ENCODE measurements around the gene E2F4. TPM values are rescaled to one million over a fixed set of nuclear protein-coding genes. Genes with fewer than 3 reads are reported as not detected.

Gene E2F4
- total RNA-seq, 3 donors from 2014 or later: 70.5 to 77.4 (median 72.9) TPM

DNA sequence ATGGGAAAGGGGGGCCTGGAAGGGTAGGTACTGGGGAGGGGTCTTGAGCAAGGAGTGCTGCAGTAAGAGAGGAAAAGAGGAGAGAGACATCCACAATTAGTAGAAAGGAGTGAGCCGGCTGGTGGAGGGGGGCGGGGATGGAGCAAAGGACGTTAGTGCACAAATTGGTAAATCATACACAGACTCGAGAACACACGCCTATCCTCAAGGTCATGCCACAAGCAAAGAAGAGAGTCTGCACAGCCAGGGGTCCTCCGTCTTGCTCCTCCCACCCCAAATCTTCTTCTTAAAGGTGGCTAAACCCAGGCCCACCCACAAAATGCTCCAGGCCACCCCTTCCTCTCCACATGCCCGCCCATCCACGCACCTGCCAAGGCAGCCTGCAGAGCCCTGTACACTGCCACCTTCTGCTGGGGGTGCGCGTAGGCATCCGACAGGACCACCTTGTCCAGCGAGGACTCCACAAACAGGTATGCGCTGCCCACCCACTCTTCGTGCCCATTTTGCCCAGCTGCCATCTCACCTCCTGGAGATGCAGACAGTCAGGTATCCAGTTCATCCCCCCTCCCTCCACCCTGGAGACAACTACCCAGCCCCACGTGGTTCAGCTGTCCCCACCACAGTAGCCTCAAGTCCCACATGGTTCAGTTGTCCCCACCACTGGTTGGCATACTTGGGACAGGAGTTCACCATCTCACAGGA is 35.7 kb upstream of the E2F4 start:
- peaks cover 25% of the 10 kb centered on the region for H3K4me1 ChIP-seq (ENCODE audit: low read depth)
- intact Hi-C loops (cut with DNase I, micrococcal nuclease): loop anchor here in 1 of 2 donors (10.0 kb wide), 1 partner anchor 201 kb away; no protein-coding TSS in a partner anchor
- no peaks in the 10 kb centered on the region for H3K9me3 ChIP-seq
- TF ChIP-seq, protein P1, sequence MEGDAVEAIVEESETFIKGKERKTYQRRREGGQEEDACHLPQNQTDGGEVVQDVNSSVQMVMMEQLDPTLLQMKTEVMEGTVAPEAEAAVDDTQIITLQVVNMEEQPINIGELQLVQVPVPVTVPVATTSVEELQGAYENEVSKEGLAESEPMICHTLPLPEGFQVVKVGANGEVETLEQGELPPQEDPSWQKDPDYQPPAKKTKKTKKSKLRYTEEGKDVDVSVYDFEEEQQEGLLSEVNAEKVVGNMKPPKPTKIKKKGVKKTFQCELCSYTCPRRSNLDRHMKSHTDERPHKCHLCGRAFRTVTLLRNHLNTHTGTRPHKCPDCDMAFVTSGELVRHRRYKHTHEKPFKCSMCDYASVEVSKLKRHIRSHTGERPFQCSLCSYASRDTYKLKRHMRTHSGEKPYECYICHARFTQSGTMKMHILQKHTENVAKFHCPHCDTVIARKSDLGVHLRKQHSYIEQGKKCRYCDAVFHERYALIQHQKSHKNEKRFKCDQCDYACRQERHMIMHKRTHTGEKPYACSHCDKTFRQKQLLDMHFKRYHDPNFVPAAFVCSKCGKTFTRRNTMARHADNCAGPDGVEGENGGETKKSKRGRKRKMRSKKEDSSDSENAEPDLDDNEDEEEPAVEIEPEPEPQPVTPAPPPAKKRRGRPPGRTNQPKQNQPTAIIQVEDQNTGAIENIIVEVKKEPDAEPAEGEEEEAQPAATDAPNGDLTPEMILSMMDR (IDR thresholded peaks at IDR 0.05): no peak
- no peak overlapping the region for H3K4me3 ChIP-seq
- no peaks in the 10 kb centered on the region for H3K36me3 ChIP-seq (ENCODE audit: low read depth)
- ATAC-seq (no peak), DNase-seq (peak in 2 of 3 donors; percentile 62 to 64)

DNA sequence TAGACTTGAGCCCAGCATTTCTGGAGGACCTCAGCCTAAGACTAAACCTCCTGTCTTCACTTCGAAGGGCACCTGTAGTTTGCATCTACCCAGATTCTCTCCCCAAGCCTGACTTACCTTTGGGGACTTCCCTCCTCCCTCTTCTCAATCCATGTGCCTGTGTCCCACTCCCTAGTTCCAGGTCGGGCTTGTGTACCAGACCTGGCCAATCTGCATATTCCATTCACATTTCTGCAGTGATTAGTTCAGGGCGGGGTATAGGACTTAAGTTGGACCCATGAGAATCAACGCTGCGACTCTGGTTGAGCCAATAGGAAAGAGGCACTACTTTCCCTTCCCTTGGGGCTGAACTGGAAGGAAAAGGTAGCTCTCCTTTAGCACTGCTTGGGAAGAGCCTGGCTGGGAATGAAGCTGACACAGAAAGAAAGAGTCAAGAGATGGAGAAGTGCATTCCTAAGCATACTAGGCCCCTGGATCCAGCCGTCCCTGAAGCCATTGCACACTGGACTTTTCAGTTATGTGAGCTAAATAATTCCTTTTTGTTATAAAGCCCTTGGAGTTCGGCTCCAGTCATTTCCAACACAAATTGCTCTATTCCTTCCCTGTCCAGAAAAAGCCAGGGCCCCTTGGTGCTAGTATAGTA is 34.7 kb upstream of the E2F4 start:
- intact Hi-C loops (cut with DNase I, micrococcal nuclease): loop anchor here in 1 of 2 donors (10.0 kb wide), 1 partner anchor 202 kb away; no protein-coding TSS in a partner anchor
- DNase-seq (peak in 1 of 3 donors; percentile 16), ATAC-seq (no peak)
- no peaks in the 10 kb centered on the region for H3K36me3 ChIP-seq (ENCODE audit: low read depth)
- no peaks in the 10 kb centered on the region for H3K9me3 ChIP-seq
- TF ChIP-seq, protein P1 (IDR thresholded peaks at IDR 0.05): no peak
- H3K4me3 ChIP-seq: no peak overlapping the region
- peaks cover 30% of the 10 kb centered on the region for H3K4me1 ChIP-seq (ENCODE audit: low read depth)

DNA sequence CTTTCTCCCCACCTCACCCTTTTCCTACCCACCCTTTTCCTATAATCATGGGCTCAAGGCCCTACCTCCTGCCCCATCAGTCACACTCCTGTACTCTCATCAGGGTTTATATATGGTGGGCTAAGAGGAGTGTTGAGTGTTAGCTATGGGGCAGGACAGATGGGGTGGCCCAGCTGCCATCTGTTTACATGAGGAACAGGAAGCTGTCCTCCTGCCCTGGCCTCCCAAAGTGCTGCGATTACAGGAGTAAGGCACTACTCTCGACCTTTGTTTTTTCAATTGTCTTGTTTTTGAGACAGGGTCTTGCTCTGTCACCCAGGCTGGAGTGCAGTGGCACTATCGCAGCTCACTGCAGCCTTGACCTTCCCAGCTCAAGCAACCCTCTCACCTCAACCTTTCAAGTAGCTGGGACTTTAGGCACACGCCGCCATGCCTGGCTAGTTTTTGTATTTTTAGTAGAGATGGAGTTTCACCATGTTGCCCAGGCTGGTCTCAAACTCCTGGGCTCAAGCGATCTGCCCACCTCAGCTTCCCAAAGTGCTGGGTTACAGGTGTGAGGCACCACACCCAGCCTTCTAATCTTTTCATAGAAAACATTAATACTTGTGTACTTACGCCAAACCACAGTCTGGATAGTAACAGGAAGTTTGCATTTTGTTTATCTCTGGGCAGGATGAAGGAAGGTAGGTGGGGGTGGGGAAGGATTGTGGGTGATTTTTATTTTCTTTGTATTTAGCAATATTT is 33.9 kb upstream of the E2F4 start:
- no peaks in the 10 kb centered on the region for H3K36me3 ChIP-seq (ENCODE audit: low read depth)

DNA sequence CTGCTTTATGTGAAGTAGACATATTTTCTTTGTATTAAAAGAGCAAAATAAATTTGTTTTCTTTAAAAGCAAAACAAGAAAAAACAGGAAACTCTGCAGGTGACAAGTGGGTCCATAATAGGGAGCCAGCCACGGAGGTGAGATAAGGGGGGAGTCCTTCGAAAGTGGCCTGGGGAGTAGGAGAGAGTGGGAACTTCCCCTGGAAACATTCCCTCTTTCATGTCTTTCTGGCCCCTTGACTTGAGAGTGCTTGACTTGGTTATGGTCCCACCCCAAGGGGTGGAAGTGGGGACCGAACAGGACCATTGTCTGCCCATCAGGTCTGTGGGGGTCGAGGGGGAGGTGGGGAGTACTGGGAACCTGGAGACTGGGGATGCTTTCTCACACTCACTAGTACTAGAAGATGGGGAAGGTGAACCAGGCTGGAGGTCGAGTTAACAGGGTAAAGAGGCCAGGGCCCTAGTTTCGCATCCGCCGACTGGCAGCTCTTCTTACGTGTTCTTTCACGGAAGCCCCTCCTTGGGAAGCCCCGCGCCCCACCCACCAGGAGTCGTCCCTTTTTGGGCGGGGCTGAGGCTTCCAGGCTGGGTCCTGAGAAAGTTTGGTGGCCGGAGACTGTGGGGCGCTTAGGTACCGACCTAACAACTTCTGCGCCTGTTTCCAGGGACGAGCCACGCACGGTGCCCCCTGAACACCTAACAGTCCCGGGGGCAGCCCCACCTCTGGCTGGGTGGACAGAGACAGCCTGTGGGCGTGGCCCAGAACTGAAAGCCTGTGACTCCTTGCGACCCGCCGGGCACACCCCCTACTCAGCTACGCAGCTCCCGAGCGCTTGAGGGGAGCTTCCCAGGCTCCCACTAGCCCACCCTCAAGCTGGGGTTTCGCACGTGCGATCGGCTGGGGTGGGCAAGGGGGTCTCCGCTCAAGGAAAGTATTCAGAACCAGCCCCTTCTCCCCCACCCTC is 33.0 kb upstream of the E2F4 start:
- H3K4me1 ChIP-seq (ENCODE audit: low read depth): peaks cover 46% of the 10 kb centered on the region
- ATAC-seq (peak; percentile 41), DNase-seq (peak; percentile 78 to 91 (median 79))
- H3K4me3 ChIP-seq: peak overlapping the region; percentile 85
- no peaks in the 10 kb centered on the region for H3K36me3 ChIP-seq (ENCODE audit: low read depth)
- TF ChIP-seq, protein P1 (IDR thresholded peaks at IDR 0.05): no peak
- intact Hi-C loops (cut with DNase I, micrococcal nuclease): loop anchor here in 1 of 2 donors (10.0 kb wide), 1 partner anchor 204 kb away; no protein-coding TSS in a partner anchor
- H3K9me3 ChIP-seq: no peaks in the 10 kb centered on the region

More for the DNA sequence above, 33.9 kb upstream of the E2F4 start:
- H3K4me3 ChIP-seq: no peak overlapping the region
- intact Hi-C loops (cut with DNase I, micrococcal nuclease): loop anchor here in 1 of 2 donors (10.0 kb wide), 1 partner anchor 203 kb away; no protein-coding TSS in a partner anchor
- H3K9me3 ChIP-seq: no peaks in the 10 kb centered on the region
- TF ChIP-seq, protein P1 (IDR thresholded peaks at IDR 0.05): no peak
- H3K4me1 ChIP-seq (ENCODE audit: low read depth): peaks cover 38% of the 10 kb centered on the region
- ATAC-seq: peak; percentile 16
- DNase-seq: no peak
